Measurements from ENCODE around the gene HNRNPH3.

HNRNPH3 gene

DNA sequence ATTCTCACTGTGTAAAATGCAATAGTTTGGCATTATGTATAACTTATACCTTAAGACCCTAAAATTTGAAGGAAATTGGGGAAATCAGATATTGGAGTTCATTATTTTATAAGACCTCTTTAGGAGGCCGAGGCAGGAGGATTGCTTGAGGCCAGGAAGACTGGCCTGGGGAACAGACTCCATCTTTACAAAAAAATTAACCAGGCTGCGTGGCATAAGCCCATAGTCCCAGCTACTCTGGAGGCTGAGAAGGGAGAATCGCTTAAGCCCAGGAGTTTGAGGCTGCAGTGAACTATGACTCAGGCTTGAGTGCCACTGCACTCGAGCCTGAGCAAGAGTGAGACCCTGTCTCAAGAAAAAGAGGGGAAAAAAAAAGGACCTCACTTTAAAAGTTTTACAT, 14.9 kb downstream of the HNRNPH3 start:
- Histone ChIP-seq H3K4me3 (ENCODE audit: severe bottlenecking) (no peak overlapping the region), H3K9me3 (ENCODE audit: severe bottlenecking) (no peaks in the 10 kb centered on the region), H3K27me3 (ENCODE audit: insufficient read depth, poor library complexity, severe bottlenecking) (no peaks in the 10 kb centered on the region), H3K4me1 (ENCODE audit: insufficient read depth, poor library complexity, severe bottlenecking) (no peaks in the 10 kb centered on the region), H3K27ac (ENCODE audit: poor library complexity, severe bottlenecking) (no peak overlapping the region), H3K36me3 (ENCODE audit: low read depth) (peaks cover 67% of the 10 kb centered on the region)
- ATAC-seq (ENCODE audit: low read depth) = no peak; the same call in 2 of the 3 replicates
- DNase-seq (ENCODE audit: low spot score) = no peak
- TF ChIP-seq, protein P1, sequence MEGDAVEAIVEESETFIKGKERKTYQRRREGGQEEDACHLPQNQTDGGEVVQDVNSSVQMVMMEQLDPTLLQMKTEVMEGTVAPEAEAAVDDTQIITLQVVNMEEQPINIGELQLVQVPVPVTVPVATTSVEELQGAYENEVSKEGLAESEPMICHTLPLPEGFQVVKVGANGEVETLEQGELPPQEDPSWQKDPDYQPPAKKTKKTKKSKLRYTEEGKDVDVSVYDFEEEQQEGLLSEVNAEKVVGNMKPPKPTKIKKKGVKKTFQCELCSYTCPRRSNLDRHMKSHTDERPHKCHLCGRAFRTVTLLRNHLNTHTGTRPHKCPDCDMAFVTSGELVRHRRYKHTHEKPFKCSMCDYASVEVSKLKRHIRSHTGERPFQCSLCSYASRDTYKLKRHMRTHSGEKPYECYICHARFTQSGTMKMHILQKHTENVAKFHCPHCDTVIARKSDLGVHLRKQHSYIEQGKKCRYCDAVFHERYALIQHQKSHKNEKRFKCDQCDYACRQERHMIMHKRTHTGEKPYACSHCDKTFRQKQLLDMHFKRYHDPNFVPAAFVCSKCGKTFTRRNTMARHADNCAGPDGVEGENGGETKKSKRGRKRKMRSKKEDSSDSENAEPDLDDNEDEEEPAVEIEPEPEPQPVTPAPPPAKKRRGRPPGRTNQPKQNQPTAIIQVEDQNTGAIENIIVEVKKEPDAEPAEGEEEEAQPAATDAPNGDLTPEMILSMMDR (IDR thresholded peaks at IDR 0.05; ENCODE audit: poor library complexity, severe bottlenecking) = no peak

DNA sequence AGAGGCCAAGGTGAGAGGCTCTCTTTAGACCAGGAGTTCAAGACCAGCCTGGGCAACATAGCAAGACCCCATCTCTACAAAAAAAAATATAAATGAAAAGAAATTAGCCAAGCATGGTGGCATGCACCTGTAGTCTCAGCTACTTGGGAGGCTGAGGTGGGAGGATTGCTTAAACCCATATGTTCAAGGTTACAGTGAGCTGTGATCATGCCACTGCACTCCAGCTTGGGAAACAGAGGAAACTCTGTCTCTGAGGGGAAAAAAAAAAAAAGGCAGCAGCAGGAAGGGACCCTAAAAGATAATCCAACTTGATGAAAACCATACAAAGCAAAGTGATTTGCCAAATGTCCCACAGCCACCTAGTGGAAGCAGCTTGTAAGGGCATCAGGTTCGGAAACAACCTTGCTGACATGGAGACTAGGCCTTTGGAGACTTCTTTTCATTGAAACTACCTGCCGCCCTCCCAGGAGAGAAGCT, 16.4 kb downstream of the HNRNPH3 start:
- TF ChIP-seq, protein P1 (IDR thresholded peaks at IDR 0.05; ENCODE audit: poor library complexity, severe bottlenecking) = peak; percentile 68
- no peak overlapping the region for H3K27ac ChIP-seq (ENCODE audit: poor library complexity, severe bottlenecking)
- no peaks in the 10 kb centered on the region for H3K9me3 ChIP-seq (ENCODE audit: severe bottlenecking)
- H3K4me3 ChIP-seq (ENCODE audit: severe bottlenecking) = no peak overlapping the region
- DNase-seq (ENCODE audit: low spot score) (no peak), ATAC-seq (ENCODE audit: low read depth) (peak; percentile 54; the same call in 2 of the 3 replicates)
- H3K36me3 ChIP-seq (ENCODE audit: low read depth) = peaks cover 62% of the 10 kb centered on the region
- H3K4me1 ChIP-seq (ENCODE audit: insufficient read depth, poor library complexity, severe bottlenecking) = no peaks in the 10 kb centered on the region
- no peaks in the 10 kb centered on the region for H3K27me3 ChIP-seq (ENCODE audit: insufficient read depth, poor library complexity, severe bottlenecking)

DNA sequence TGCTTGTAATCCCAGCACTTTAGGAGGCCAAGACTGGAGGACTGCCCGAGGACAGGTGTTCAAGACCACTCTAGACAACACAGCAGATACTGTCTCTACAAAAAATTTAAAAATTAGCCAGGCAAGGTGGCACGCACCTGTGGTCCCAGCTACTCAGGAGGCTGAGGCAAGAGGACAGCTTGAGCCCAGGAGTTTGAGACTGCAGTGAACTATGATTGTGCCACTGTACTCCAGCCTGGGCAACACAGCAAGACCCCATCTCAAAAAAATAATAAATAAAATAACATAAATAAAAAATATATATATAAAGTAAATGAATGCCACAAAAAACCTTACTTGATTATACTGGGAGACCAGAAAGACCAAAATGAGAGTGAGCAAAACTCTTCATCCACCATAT, 21.7 kb downstream of the HNRNPH3 start:
- Histone ChIP-seq H3K9me3 (ENCODE audit: severe bottlenecking) (no peaks in the 10 kb centered on the region), H3K4me3 (ENCODE audit: severe bottlenecking) (no peak overlapping the region), H3K36me3 (ENCODE audit: low read depth) (peaks cover 61% of the 10 kb centered on the region), H3K27me3 (ENCODE audit: insufficient read depth, poor library complexity, severe bottlenecking) (no peaks in the 10 kb centered on the region), H3K4me1 (ENCODE audit: insufficient read depth, poor library complexity, severe bottlenecking) (no peaks in the 10 kb centered on the region), H3K27ac (ENCODE audit: poor library complexity, severe bottlenecking) (no peak overlapping the region)
- TF ChIP-seq, protein P1 (IDR thresholded peaks at IDR 0.05; ENCODE audit: poor library complexity, severe bottlenecking) = no peak
- no peak for ATAC-seq (ENCODE audit: low read depth)
- no peak for DNase-seq (ENCODE audit: low spot score)

DNA sequence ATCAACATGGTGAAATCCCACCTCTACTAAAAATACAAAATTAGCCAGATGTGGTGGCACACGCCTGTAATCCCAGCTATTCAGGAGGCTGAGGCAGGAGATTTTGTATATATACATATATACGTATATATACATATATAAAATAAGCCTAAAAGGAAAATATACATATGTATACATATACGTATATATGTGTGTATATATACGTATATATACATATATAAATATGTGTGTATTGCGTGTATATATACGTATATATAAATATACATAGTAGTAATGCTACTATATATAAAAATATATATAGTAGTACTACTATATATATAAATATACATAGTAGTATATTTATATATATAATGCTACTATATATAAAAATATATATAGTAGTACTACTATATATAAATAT, 27.3 kb downstream of the HNRNPH3 start:
- ATAC-seq (ENCODE audit: low read depth) (no peak), DNase-seq (ENCODE audit: low spot score) (no peak)
- Histone ChIP-seq H3K4me1 (ENCODE audit: insufficient read depth, poor library complexity, severe bottlenecking) (no peaks in the 10 kb centered on the region), H3K27me3 (ENCODE audit: insufficient read depth, poor library complexity, severe bottlenecking) (no peaks in the 10 kb centered on the region), H3K36me3 (ENCODE audit: low read depth) (peaks cover 73% of the 10 kb centered on the region), H3K4me3 (ENCODE audit: severe bottlenecking) (no peak overlapping the region), H3K9me3 (ENCODE audit: severe bottlenecking) (no peaks in the 10 kb centered on the region), H3K27ac (ENCODE audit: poor library complexity, severe bottlenecking) (no peak overlapping the region)
- TF ChIP-seq, protein P1 (IDR thresholded peaks at IDR 0.05; ENCODE audit: poor library complexity, severe bottlenecking) = no peak

DNA sequence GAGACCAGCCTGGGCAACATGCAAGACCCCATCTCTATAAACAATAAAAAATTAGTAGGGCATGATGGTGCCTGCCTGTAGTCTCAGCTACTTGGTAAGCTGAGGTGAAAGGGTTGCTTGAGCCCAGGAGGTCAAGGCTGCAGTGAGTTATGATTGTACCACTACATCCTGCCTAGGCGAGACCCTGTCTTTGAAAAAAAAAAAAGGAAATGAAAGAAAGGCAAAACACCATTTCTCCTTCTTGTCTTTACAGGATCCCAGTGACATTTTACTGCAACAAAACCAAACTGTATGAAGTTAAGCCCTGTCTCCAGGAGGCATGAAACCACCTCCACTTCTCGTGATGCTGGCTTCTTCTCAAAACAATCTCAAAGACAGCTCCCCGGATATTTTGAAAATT, 30.7 kb downstream of the HNRNPH3 start:
- Histone ChIP-seq H3K9me3 (ENCODE audit: severe bottlenecking) (no peaks in the 10 kb centered on the region), H3K4me3 (ENCODE audit: severe bottlenecking) (no peak overlapping the region), H3K27me3 (ENCODE audit: insufficient read depth, poor library complexity, severe bottlenecking) (no peaks in the 10 kb centered on the region), H3K36me3 (ENCODE audit: low read depth) (peaks cover 68% of the 10 kb centered on the region), H3K4me1 (ENCODE audit: insufficient read depth, poor library complexity, severe bottlenecking) (no peaks in the 10 kb centered on the region), H3K27ac (ENCODE audit: poor library complexity, severe bottlenecking) (no peak overlapping the region)
- ATAC-seq (ENCODE audit: low read depth) = no peak
- no peak for DNase-seq (ENCODE audit: low spot score)
- TF ChIP-seq, protein P1 (IDR thresholded peaks at IDR 0.05; ENCODE audit: poor library complexity, severe bottlenecking) = no peak

Measured in RWPE2 (cell line).